HepG2 (cell line): ENCODE results near the gene CPSF7. TPM values are rescaled to one million over a fixed set of nuclear protein-coding genes. Genes with fewer than 3 reads are reported as not detected.

ENCODE experiments used
- BRD4 ChIP-seq: sonication (generic); formaldehyde crosslinking; IDR thresholded peaks from 2 replicates; pipeline ENCODE4 v1.4.0; 2020; ENCODE audit warnings: missing genetic modification reagents
- GFI1 ChIP-seq: sonication (generic); formaldehyde crosslinking; IDR thresholded peaks from 2 replicates; pipeline ENCODE4 v1.5.0; 2020; ENCODE audit warnings: missing genetic modification reagents, mild to moderate bottlenecking, borderline replicate concordance
- KAT7 ChIP-seq: IDR thresholded peaks from 2 replicates; pipeline ENCODE4 v1.6.1; 2018; ENCODE audit warnings: borderline replicate concordance, missing compliant biosample characterization
- KLF16 ChIP-seq, 2 experiments: sonication (generic) in 1 of 2; formaldehyde crosslinking in 1 of 2; IDR thresholded peaks; 2 replicates each; pipeline versions ENCODE4 v1.6.1 to v1.8.0; 2016 to 2023; ENCODE audit warnings: missing genetic modification reagents in 2 of 2, missing compliant biosample characterization in 1 of 2
- MAF1 ChIP-seq: sonication (generic); formaldehyde crosslinking; IDR thresholded peaks from 2 replicates; pipeline ENCODE4 v1.5.0; 2020; ENCODE audit warnings: missing genetic modification reagents, borderline replicate concordance
- MAZ ChIP-seq, 2 experiments: sonication (generic) in 1 of 2; formaldehyde crosslinking in 1 of 2; IDR thresholded peaks; 2 replicates each; pipeline versions ENCODE4 v1.5.0 to v1.6.1; 2012 to 2020; ENCODE audit warnings: low read depth in 2 of 2, mild to moderate bottlenecking in 2 of 2, borderline replicate concordance in 1 of 2, improper control_type of control experiment in 1 of 2, low read length in 1 of 2, missing genetic modification reagents in 1 of 2, moderate library complexity in 1 of 2
- MEF2D ChIP-seq: sonication (generic); formaldehyde crosslinking; IDR thresholded peaks from 2 replicates; pipeline ENCODE4 v1.5.1; 2020; ENCODE audit warnings: mild to moderate bottlenecking, missing genetic modification reagents
- NR3C1 ChIP-seq: sonication (generic); formaldehyde crosslinking; IDR thresholded peaks from 2 replicates; pipeline ENCODE4 v1.4.0; 2020; ENCODE audit warnings: missing genetic modification reagents
- SMAD9 ChIP-seq: sonication (generic); formaldehyde crosslinking; IDR thresholded peaks from 2 replicates; pipeline ENCODE4 v1.5.1; 2020; ENCODE audit warnings: mild to moderate bottlenecking, missing genetic modification reagents
- ZFP90 ChIP-seq: sonication (generic); formaldehyde crosslinking; IDR thresholded peaks from 2 replicates; pipeline ENCODE4 v1.8.0; 2022; ENCODE audit warnings: missing genetic modification reagents, mild to moderate bottlenecking, inconsistent platforms, borderline replicate concordance
- ZNF235 ChIP-seq: sonication (generic); formaldehyde crosslinking; IDR thresholded peaks from 2 replicates; pipeline ENCODE4 v1.8.1; 2023; ENCODE audit warnings: mild to moderate bottlenecking, missing genetic modification reagents, borderline replicate concordance
- ZNF607 ChIP-seq: sonication (generic); formaldehyde crosslinking; IDR thresholded peaks from 2 replicates; pipeline ENCODE4 v1.5.1; 2020; ENCODE audit warnings: missing genetic modification reagents, mild to moderate bottlenecking, borderline replicate concordance
- polyA plus RNA-seq, 8 experiments: library from polyadenylated mRNA; depleted of rRNA in 3 of 8; stranded (reverse) in 7 of 8; unstranded in 1 of 8; fragments of >200 nt; fragmentation: Illumina TruSeq in 4 of 8; extraction: Trizol in 4 of 8; gene quantifications; 2 replicates each; pipeline versions ENCODE4 v1.2.1 to v1.2.3, GENCODE V29; 2011 to 2016; ENCODE audit warnings: low read depth in 4 of 8, missing spikeins in 1 of 8, mixed read lengths in 1 of 8; ENCODE audit not compliant: insufficient read depth in 1 of 8
- total RNA-seq, 5 experiments: library from RNA; depleted of rRNA; stranded (reverse); fragments of >200 nt; fragmentation: Illumina TruSeq; extraction: Trizol; gene quantifications; 2 replicates each; pipeline ENCODE4 v1.2.3, GENCODE V29; 2016; ENCODE audit warnings: low read depth in 1 of 5
- TF ChIP-seq, protein P1 (sequence below): IDR thresholded peaks from 2 replicates; pipeline ENCODE4 v1.6.1; 2016; ENCODE audit warnings: missing compliant biosample characterization, missing genetic modification reagents, borderline replicate concordance
- TF ChIP-seq, protein P2 (sequence below): sonication (generic); formaldehyde crosslinking; IDR thresholded peaks from 2 replicates; pipeline ENCODE4 v1.4.0; 2020; ENCODE audit warnings: missing genetic modification reagents
- TF ChIP-seq, protein P3 (sequence below): sonication (generic); formaldehyde crosslinking; IDR thresholded peaks from 2 replicates; pipeline ENCODE4 v1.4.0; 2020; ENCODE audit warnings: missing genetic modification reagents
- TF ChIP-seq, protein P4 (sequence below): sonication (generic); formaldehyde crosslinking; conservative IDR thresholded peaks from 2 replicates; pipeline ENCODE4 v1.5.0; 2020; ENCODE audit warnings: missing genetic modification reagents

The CPSF7 gene
- total and polyA plus RNA-seq, 2 of the 13 experiments (the other 11 are each of a cell fraction or from before 2014, with no cell fraction given): 34.1 to 36.8 TPM

DNA sequence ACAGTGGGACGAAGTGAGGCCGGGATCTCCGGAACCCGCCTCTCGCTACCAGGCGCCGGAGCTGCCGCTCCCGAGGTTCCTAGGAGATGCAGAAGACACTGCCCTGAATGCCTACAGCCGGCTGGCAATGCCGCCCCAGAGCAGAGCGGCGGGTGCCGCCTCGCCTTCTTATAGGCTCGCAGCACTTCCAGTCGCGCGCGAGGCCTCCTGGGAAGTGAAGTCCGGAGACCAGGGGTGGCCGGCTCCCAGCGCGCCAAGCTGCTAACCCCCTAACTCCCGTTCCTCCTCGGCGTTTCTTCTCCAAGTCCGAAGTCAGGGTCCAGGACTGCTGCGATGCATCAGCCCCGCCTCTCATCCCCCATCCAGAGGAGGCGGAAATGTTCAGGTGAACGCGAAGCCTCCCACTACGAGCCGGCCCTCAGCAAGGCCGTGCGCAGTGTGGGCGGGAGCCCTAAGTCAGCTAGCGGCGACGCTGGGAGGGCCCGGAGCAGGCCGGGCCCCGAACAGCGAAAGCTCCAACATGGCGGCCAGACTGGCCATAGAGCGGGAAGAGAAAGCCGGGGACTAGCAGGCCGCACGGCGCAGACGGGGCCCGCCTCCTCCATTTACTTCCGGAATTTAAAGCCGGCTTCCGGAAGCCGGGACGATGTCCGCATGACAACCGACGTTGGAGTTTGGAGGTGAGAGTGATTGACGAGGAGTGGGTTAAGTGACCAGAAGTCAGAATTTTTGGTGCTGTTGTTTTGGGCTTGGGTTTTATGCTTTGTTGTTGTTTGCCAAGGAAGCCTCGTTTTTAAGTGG is 67.8 kb downstream of the CPSF7 start, which contains the start of the genes CYB561A3 and TMEM138 (continued):
- no peak for TF ChIP-seq SMAD9 (CRISPR knock-in tag)
- TF ChIP-seq, protein P1, sequence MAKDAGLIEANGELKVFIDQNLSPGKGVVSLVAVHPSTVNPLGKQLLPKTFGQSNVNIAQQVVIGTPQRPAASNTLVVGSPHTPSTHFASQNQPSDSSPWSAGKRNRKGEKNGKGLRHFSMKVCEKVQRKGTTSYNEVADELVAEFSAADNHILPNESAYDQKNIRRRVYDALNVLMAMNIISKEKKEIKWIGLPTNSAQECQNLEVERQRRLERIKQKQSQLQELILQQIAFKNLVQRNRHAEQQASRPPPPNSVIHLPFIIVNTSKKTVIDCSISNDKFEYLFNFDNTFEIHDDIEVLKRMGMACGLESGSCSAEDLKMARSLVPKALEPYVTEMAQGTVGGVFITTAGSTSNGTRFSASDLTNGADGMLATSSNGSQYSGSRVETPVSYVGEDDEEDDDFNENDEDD (CRISPR knock-in tag): peak; percentile 83; the same call in 1 of the 2 replicates
- peak; percentile 86; the same call in 1 of the 2 replicates for TF ChIP-seq ZNF235 (CRISPR knock-in tag)
- TF ChIP-seq, protein P2, sequence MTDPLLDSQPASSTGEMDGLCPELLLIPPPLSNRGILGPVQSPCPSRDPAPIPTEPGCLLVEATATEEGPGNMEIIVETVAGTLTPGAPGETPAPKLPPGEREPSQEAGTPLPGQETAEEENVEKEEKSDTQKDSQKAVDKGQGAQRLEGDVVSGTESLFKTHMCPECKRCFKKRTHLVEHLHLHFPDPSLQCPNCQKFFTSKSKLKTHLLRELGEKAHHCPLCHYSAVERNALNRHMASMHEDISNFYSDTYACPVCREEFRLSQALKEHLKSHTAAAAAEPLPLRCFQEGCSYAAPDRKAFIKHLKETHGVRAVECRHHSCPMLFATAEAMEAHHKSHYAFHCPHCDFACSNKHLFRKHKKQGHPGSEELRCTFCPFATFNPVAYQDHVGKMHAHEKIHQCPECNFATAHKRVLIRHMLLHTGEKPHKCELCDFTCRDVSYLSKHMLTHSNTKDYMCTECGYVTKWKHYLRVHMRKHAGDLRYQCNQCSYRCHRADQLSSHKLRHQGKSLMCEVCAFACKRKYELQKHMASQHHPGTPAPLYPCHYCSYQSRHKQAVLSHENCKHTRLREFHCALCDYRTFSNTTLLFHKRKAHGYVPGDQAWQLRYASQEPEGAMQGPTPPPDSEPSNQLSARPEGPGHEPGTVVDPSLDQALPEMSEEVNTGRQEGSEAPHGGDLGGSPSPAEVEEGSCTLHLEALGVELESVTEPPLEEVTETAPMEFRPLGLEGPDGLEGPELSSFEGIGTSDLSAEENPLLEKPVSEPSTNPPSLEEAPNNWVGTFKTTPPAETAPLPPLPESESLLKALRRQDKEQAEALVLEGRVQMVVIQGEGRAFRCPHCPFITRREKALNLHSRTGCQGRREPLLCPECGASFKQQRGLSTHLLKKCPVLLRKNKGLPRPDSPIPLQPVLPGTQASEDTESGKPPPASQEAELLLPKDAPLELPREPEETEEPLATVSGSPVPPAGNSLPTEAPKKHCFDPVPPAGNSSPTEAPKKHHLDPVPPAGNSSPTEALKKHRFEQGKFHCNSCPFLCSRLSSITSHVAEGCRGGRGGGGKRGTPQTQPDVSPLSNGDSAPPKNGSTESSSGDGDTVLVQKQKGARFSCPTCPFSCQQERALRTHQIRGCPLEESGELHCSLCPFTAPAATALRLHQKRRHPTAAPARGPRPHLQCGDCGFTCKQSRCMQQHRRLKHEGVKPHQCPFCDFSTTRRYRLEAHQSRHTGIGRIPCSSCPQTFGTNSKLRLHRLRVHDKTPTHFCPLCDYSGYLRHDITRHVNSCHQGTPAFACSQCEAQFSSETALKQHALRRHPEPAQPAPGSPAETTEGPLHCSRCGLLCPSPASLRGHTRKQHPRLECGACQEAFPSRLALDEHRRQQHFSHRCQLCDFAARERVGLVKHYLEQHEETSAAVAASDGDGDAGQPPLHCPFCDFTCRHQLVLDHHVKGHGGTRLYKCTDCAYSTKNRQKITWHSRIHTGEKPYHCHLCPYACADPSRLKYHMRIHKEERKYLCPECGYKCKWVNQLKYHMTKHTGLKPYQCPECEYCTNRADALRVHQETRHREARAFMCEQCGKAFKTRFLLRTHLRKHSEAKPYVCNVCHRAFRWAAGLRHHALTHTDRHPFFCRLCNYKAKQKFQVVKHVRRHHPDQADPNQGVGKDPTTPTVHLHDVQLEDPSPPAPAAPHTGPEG (CRISPR knock-in tag): 0 out of 2 replicates have a peak, but pooled peaks have one; percentile 58
- no peak for TF ChIP-seq MAZ (IDR thresholded peaks at IDR 0.05; ENCODE audit: borderline replicate concordance, low read depth, low read length)
- TF ChIP-seq MAZ (CRISPR knock-in tag; IDR thresholded peaks at IDR 0.05; ENCODE audit: low read depth): peak; percentile 72; the same call in 1 of the 2 replicates
- peak in 1 of 2 experiments; percentile 75; a peak in 2 of 4 replicates for TF ChIP-seq KLF16 (CRISPR knock-in tag; IDR thresholded peaks at IDR 0.05)
- TF ChIP-seq, protein P3, sequence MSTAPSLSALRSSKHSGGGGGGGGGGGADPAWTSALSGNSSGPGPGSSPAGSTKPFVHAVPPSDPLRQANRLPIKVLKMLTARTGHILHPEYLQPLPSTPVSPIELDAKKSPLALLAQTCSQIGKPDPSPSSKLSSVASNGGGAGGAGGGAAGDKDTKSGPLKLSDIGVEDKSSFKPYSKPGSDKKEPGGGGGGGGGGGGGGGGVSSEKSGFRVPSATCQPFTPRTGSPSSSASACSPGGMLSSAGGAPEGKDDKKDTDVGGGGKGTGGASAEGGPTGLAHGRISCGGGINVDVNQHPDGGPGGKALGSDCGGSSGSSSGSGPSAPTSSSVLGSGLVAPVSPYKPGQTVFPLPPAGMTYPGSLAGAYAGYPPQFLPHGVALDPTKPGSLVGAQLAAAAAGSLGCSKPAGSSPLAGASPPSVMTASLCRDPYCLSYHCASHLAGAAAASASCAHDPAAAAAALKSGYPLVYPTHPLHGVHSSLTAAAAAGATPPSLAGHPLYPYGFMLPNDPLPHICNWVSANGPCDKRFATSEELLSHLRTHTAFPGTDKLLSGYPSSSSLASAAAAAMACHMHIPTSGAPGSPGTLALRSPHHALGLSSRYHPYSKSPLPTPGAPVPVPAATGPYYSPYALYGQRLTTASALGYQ (CRISPR knock-in tag): peak; percentile 27; the same call in 1 of the 2 replicates
- TF ChIP-seq, protein P4, sequence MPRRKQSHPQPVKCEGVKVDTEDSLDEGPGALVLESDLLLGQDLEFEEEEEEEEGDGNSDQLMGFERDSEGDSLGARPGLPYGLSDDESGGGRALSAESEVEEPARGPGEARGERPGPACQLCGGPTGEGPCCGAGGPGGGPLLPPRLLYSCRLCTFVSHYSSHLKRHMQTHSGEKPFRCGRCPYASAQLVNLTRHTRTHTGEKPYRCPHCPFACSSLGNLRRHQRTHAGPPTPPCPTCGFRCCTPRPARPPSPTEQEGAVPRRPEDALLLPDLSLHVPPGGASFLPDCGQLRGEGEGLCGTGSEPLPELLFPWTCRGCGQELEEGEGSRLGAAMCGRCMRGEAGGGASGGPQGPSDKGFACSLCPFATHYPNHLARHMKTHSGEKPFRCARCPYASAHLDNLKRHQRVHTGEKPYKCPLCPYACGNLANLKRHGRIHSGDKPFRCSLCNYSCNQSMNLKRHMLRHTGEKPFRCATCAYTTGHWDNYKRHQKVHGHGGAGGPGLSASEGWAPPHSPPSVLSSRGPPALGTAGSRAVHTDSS: peak; percentile 38; the same call in 1 of the 2 replicates
- TF ChIP-seq NR3C1 (CRISPR knock-in tag): no peak
- peak; percentile 58 for TF ChIP-seq MAF1 (CRISPR knock-in tag)
- peak; percentile 96; the same call in 1 of the 2 replicates for TF ChIP-seq BRD4 (CRISPR knock-in tag)
- peak; percentile 58; the same call in 1 of the 2 replicates for TF ChIP-seq ZNF607
- TF ChIP-seq GFI1 (CRISPR knock-in tag): 0 out of 2 replicates have a peak, but pooled peaks have one; percentile 25
- 0 out of 2 replicates have a peak, but pooled peaks have one; percentile 56 for TF ChIP-seq MEF2D (CRISPR knock-in tag)
- peak; percentile 36; the same call in 1 of the 2 replicates for TF ChIP-seq ZFP90
- TF ChIP-seq KAT7 (CRISPR knock-in tag): no peak; the same call in 1 of the 2 replicates
